ENCODE measurements around the gene GGT5. TPM values are rescaled to one million over a fixed set of nuclear protein-coding genes. Genes with fewer than 3 reads are reported as not detected.
A peak's percentile ranks its signal among the peaks of the same experiment; 100 is the strongest.
"Not testable (repeated sequence)": the region's sequence is repeated elsewhere in the genome, so short reads cannot be mapped to it uniquely, and the experiment has no call there.

Gene GGT5
- total RNA-seq, 2 donors from 2014 or later, result 36.2 to 58.7 TPM

GRCh38 chr22:24285245-24285644 lies 40.4 kb upstream of the GGT5 start:
- no peak for DNase-seq (ENCODE audit: low spot score)
- TF ChIP-seq CTCF (IDR thresholded peaks at IDR 0.05), result no peak
- peak overlapping the region; percentile 52 to 79 for H3K27ac ChIP-seq
- H3K9me3 ChIP-seq, result no peaks in the 10 kb centered on the region
- H3K27me3 ChIP-seq, result no peaks in the 10 kb centered on the region
- H3K4me1 ChIP-seq, result peaks cover 0 to 56% of the 10 kb centered on the region in 2 donors
- H3K4me3 ChIP-seq, result no peak overlapping the region
- H3K36me3 ChIP-seq, result no peaks in the 10 kb centered on the region

- no peak for TF ChIP-seq CTCF (IDR thresholded peaks at IDR 0.05)
- H3K9me3 ChIP-seq, result no peaks in the 10 kb centered on the region
- no peak overlapping the region for H3K4me3 ChIP-seq
- no peak for DNase-seq (ENCODE audit: low spot score)
- no peaks in the 10 kb centered on the region for H3K36me3 ChIP-seq
- H3K27me3 ChIP-seq, result no peaks in the 10 kb centered on the region
- H3K27ac ChIP-seq, result peak overlapping the region; percentile 52 to 79
- peaks cover 0 to 51% of the 10 kb centered on the region in 2 donors for H3K4me1 ChIP-seq
These were observed 39.9 kb upstream of the GGT5 start for GRCh38 chr22:24284747-24285203.

GRCh38 chr22:24282401-24282800 lies 37.5 kb upstream of the GGT5 start:
- Histone ChIP-seq H3K4me3 (no peak overlapping the region), H3K27me3 (no peaks in the 10 kb centered on the region), H3K4me1 (peaks cover 0 to 32% of the 10 kb centered on the region in 2 donors), H3K9me3 (no peaks in the 10 kb centered on the region), H3K27ac (no peak overlapping the region), H3K36me3 (no peaks in the 10 kb centered on the region)
- DNase-seq (ENCODE audit: low spot score), result no peak
- TF ChIP-seq CTCF (IDR thresholded peaks at IDR 0.05), result no peak

- H3K9me3 ChIP-seq; H3K4me3 ChIP-seq; H3K36me3 ChIP-seq; H3K27ac ChIP-seq; H3K27me3 ChIP-seq; DNase-seq (ENCODE audit: low spot score): not testable (repeated sequence)
- peaks cover 0 to 15% of the 10 kb centered on the region in 2 donors for H3K4me1 ChIP-seq
These were observed 35.5 kb upstream of the GGT5 start for GRCh38 chr22:24280363-24280762.

- not testable (repeated sequence) for H3K4me3 ChIP-seq; H3K27me3 ChIP-seq; H3K36me3 ChIP-seq; H3K9me3 ChIP-seq; DNase-seq (ENCODE audit: low spot score)
- TF ChIP-seq CTCF (IDR thresholded peaks at IDR 0.05), result peak in 1 of 2 donors; percentile 31
- peaks cover 0 to 34% of the 10 kb centered on the region in 2 donors for H3K4me1 ChIP-seq
- H3K27ac ChIP-seq, result peak overlapping the region; percentile 55 to 70
These were observed 30.0 kb upstream of the GGT5 start for GRCh38 chr22:24274696-24275405.

GRCh38 chr22:24273906-24274305 lies 29.0 kb upstream of the GGT5 start:
- not testable (repeated sequence) for H3K36me3 ChIP-seq; H3K4me3 ChIP-seq; H3K27me3 ChIP-seq; DNase-seq (ENCODE audit: low spot score); H3K9me3 ChIP-seq
- peaks cover 0 to 34% of the 10 kb centered on the region in 2 donors for H3K4me1 ChIP-seq
- H3K27ac ChIP-seq, result peak overlapping the region; percentile 55 to 70

GRCh38 chr22:24273031-24273430 lies 28.1 kb upstream of the GGT5 start:
- peaks cover 0 to 29% of the 10 kb centered on the region in 2 donors for H3K4me1 ChIP-seq

More at GRCh38 chr22:24273031-24273430, 28.1 kb upstream of the GGT5 start:
- not testable (repeated sequence) for H3K9me3 ChIP-seq; H3K4me3 ChIP-seq; H3K27me3 ChIP-seq; H3K36me3 ChIP-seq; DNase-seq (ENCODE audit: low spot score)
- H3K27ac ChIP-seq, result peak overlapping the region in 1 of 2 donors; percentile 55

Data from right atrium auricular region (tissue), 2 donors.